ENCODE measurements around the gene QSOX1.
"Not testable (repeated sequence)": the region's sequence is repeated elsewhere in the genome, so short reads cannot be mapped to it uniquely, and the experiment has no call there.

The QSOX1 gene, protein sequence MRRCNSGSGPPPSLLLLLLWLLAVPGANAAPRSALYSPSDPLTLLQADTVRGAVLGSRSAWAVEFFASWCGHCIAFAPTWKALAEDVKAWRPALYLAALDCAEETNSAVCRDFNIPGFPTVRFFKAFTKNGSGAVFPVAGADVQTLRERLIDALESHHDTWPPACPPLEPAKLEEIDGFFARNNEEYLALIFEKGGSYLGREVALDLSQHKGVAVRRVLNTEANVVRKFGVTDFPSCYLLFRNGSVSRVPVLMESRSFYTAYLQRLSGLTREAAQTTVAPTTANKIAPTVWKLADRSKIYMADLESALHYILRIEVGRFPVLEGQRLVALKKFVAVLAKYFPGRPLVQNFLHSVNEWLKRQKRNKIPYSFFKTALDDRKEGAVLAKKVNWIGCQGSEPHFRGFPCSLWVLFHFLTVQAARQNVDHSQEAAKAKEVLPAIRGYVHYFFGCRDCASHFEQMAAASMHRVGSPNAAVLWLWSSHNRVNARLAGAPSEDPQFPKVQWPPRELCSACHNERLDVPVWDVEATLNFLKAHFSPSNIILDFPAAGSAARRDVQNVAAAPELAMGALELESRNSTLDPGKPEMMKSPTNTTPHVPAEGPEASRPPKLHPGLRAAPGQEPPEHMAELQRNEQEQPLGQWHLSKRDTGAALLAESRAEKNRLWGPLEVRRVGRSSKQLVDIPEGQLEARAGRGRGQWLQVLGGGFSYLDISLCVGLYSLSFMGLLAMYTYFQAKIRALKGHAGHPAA
- 30.2 reads per million, percentile 56 among the genes with 10 or more reads in this experiment for total RNA-seq

DNA sequence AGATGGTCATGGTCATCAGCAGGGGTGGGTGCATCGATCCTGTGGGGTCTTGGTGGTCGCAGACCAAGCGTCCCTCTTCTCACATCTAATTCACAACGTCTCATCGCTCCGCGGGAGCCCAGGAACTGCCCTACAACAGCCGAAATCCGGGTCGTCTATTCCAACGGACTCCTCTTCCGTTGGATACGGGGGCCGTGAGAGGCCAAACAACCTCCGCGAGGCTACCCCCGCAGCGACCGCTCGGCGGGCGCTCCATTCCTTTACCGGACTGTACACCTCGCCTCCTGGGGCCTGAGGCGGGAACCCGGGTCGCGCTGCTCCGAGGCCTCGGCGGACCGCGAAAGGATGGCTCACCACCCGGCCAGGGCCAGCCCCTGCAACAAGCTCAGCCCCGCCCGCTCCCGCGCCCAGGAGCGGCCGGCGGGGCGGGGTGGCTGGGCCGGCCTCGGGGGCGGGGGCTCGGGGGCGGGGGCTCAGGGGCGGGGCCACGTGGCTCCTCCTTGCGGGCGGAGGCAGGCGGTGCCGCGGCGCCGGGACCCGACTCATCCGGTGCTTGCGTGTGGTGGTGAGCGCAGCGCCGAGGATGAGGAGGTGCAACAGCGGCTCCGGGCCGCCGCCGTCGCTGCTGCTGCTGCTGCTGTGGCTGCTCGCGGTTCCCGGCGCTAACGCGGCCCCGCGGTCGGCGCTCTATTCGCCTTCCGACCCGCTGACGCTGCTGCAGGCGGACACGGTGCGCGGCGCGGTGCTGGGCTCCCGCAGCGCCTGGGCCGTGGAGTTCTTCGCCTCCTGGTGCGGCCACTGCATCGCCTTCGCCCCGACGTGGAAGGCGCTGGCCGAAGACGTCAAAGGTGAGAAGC lies at the start of gene QSOX1:
Gene QSOX1, plus strand, starts transcription at position 545 of the 857 bp plus-strand sequence. Its CDS starts 39 bp downstream, at position 584.
- DNase-seq = peak; percentile 85

DNA sequence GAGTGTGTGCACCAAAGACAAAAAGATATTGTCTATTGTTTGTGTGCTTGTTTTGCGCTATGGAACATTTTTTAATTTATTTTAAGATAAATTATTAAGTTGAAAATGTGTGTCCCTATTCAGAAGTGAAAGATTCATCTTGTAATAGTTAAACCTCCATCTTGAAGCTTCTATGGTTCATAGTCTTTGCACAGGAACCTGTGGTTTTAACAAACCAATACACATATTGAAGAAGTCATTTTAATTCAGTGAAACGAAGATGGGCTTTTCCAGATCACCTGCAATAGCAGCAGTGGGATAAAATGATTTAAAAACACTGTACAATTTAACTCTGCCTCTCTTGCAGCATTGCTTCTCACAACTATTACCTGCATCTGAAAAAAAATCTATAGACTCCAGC lies 42.6 kb upstream of the QSOX1 start:
- DNase-seq = no peak

DNA sequence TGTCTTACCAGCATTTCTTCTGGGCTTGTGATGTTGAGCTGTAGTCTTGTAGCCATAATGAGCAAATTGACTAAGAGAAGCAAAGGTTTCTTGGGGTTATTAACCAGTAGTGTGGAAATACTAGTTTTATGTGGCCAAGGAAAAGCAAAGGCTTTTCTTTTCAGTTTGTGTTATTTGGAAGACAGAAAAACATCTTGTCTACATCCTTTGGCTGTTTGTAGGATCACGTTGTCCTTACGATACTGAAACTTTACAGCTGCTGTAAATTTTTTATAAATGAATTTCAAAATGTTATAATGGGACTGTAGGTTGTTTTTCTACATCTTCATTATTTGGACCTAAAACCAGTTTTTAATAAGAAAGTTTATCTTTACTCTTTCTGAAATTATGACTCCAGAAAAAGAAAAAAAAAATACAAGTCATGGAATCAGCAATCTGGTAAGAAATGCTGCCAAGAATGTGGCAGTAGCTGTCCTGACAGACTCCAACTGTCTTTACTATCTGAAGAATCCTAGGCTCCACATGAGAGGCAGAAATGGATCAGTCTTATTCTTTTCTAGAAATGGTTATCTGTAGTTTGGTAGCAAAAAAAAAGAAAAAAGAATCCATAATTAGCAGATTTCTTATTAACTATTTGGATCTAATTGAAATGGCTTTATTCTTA lies 41.6 kb upstream of the QSOX1 start:
- DNase-seq = no peak

DNA sequence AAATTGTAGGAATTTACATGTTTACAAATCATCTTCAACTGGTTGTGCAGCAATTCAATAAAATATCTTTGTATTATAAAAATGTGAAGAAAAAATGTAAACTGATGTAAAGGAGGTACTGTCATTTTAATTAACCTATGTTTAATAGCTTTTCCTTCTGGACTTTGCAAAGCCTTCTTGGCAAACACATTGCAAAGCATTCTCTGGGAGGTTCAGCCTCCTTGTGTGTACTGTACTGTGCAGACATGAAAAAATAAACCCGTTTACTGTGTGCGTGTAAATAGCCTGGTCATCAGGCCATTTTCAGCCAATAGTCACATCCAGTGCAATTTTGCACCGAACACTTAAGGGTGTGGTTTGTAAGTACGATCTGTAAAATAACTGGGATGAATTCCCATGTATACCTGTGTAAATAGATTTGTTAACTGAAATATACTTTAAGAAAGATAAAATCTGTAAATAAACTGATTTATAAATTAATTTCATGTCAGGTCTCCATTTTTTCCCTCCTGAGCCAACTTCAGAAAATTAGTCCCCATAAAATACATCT lies 40.2 kb upstream of the QSOX1 start:
- no peak for DNase-seq

DNA sequence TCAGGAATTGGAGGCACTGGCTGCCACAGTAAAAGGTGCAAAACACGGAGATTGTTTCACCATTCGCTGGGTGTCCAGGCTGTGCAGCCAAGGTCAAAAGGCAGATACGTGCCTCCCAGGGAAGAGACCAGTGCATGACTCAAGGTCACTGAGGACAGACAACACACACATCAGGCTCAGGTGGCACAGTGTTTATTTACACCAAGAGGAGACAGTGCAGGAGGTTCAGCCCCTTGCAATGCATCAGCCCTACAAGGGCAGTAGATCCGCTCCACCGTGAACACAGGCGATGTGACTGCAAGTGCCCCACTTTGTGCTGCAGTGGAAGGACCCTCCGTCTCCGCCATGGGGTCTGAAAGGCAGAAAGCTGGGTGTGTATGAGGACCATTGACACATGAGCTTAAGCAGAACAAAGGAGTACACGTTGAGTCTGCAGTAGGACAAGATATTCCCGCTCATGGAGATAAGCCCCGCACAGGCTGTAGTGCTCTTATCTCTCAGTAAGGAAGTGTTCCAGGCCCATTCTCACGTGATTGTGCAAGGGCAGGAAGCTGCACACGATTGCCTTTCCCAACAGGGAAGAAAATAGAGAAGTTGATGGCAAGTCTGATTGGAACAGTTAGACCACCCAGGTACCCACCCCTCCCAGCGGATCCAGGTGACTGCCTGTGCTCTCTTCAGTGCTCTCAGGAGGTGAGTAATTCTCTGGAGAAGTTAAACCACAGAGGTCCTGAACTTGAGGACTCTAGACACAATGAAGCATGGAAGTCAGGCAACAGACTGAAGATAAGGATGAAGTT lies 37.5 kb upstream of the QSOX1 start:
- no peak for DNase-seq

DNA sequence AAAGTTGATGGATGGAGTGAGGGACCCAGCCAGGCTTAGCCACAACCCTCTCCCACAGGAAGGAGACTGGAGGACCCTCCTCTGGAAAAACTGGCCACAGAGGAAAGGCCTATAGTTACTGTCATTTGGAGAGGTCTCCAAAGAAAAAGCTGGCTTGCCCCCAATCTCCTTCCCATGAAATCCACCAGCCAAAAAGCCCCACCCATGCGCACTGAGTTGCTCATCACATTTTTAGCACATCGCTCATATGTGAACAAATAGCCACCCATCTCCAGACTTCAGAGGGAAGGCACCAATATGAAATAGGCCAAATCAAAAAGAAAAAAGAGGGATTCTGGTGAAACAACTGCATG lies 36.9 kb upstream of the QSOX1 start:
- DNase-seq = no peak

DNA sequence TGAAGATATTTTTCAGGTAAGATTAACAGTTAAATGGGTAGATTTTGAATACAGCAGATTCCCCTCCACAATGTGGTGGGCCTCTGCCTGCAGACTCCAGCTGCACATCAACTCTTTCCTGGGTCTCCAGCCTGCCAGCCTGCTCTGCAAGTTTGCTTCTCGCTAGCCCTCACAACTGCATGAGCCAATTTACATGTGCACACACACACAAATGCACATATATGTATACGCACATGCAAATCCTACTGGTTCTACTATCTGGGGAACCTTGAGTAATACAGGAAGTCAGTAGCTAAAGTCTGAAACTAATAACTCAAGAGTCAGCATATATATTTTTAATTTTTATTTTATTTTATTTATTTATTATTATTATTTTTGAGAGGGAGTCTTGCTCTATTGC lies 34.8 kb upstream of the QSOX1 start:
- no peak for DNase-seq

DNA sequence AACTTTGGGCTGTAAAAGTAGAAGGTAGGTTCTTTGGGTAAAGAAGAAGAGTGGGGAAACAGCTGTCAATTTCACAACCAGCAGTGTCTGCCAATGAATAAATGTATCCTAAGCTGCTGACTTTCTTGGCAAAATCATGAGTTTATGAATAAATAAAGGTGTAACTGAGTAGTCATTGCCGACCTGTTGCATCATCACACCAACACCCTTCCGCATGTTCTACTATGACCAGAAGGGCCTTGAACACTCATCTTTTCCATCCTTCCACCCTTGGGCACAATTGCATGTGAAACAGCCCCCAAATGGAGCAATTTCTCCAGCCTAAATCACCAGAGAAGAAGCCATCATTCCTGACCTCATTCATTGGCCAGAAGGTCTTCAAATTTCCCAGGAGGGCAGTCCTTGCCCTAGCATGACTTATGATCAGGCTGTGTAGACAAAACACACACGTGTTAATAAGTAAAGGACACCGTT lies 31.2 kb upstream of the QSOX1 start:
- no peak for DNase-seq

DNA sequence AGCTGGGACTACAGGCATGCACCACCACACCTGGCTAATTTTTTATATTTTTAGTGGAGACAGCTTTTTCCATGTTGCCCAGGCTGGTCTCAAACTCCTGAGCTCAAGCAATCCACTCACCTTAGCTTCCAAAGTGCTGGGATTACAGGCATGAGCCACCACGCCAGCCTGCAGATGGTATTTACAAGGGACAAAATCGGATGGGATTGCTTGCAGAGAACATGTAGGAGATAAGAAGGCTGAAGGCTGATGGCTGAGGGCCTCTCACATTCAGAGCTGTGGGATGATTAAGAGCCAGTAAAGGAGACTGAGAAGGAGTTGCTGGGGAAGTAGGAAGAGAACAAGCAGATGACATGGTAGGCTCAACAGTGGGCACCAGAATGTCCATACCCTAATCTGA lies 24.0 kb upstream of the QSOX1 start:
- DNase-seq = no peak

DNA sequence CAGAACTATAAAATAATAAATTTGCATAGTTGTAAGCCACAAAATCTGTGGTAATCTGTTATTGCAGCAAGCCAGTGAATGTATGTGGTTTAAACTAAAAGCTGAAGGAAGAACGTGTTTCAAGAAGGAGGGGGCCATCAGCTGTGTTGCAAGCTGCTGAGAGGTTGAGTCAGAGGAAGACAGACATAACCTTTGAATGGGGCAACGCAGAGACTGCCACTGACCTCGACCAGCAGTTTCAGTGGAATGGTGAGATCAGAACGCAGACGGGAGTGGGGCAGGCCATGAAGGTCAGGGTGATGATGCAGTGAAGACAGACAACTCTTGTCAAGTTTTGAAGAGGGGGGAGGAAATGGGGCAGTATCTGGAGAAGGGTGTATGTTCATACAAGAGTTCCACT lies 23.2 kb upstream of the QSOX1 start:
- DNase-seq = no peak

DNA sequence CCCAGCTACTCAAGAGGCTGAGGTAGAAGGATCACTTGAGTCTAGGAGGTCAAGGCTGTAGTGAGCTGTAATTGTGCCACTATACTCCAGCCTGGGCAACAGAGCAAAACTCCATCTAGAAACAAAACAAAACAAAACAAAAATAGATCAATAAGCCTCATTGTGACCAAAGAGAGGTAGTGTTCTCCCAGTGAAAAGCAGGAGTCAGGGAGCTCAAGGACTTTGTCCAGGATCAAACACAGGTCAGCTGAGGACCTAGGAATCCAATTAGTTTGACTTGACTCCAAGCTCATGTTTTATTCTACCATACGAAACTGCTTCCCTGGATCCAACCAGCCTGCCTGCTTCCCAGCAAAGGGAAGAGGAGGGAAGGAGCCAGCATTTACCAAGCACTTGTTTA lies 21.5 kb upstream of the QSOX1 start:
- no peak for DNase-seq

DNA sequence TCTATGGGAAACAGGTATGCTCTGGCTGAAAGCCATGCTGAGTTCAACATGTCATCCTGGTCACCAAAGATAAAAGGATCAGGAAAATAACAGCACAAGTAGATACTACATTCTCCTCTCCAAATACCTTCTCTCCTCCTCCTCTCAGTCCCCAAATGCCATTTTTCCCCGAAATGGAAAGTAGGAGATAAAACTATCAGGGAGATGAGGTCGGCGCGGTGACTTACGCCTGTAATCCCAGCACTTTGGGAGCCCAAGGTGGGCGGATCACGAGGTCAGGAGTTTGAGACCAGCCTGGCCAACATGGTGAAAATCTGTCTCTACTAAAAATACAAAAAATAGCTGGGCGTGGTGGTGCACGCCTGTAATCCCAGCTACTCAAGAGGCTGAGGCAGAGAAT lies 21.0 kb upstream of the QSOX1 start:
- not testable (repeated sequence) for DNase-seq

DNA sequence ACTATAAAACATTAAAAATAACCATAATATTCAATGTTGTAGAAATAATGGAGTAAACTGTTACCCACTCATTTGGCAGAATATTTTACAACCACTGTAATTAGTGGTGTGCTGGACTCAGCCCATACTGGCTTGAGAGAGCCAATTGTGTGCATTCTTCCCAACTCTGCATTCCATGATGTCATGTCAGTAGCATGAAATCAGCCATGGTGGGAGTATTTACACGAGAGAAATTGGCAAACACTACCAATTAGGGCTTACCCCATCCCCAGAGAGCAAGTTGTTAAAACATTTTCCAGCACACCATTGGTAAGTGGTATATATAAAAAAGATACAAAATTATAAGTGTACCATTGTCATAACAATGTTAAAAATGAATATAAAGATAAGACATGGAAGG lies 19.1 kb upstream of the QSOX1 start:
- DNase-seq = no peak

DNA sequence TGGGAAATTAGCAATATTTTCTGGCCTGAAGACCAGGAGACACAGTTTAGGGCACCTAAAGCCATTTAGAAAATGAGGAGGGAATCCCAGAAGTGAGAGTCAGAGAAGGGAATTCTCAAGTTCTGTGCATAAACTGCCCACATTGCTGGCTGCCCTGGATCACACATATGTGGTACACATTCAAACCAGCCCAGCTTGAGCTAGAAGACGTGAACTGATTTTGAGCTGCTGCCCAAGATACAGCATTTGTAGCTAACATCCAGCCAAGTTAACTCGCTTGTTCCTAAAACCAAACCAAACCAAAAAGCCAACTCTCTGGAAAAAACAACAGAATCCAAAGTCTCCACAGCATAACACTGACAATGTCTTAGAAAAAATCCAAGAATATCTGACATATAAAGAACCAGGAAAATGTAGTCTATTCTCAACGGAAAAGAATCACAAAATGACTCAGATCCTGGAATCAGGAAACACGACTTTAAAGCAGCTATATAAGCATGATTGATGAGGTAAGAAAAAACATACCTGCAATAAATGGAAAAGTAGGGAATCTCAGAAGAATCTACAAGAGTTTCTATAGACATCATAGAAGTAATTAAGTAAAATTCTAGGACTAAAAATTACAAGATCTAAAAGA lies 18.2 kb upstream of the QSOX1 start:
- DNase-seq = no peak

DNA sequence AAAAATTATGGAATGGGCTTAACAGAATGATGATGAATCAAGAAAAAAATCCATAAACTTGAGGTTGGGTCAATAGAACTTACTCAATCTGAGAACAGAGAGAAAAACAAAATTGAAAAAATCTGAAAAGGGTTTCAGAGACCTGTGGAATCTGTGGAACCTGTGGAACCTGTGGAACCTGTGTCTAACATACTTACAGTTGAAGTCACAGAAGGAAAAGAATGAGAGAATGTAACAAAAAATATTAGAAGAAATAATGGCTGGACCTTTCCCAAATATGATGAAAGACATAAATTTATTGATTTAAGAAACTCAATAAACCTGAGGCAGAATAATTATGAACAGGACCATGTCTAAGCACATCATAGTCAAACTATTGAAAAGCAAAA lies 17.7 kb upstream of the QSOX1 start:
- no peak for DNase-seq

DNA sequence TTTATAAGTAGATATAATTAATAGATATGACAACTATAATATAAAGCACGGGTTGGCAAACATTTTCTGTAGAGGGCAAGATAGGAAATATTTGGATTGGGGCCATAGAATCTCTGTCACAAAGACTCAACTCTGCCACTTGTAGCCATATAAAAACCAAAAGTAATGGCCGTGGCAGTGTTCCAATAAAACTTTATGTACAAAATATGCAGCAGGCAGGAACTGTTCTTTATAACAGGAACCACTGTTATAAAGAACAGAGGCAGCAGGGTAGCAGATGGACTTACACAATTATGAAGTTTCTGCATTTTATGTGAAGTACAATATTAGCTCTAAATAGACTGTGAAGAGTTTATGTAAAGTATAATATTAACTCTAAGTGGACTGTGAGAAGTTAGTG lies 16.9 kb upstream of the QSOX1 start:
- DNase-seq = no peak

DNA sequence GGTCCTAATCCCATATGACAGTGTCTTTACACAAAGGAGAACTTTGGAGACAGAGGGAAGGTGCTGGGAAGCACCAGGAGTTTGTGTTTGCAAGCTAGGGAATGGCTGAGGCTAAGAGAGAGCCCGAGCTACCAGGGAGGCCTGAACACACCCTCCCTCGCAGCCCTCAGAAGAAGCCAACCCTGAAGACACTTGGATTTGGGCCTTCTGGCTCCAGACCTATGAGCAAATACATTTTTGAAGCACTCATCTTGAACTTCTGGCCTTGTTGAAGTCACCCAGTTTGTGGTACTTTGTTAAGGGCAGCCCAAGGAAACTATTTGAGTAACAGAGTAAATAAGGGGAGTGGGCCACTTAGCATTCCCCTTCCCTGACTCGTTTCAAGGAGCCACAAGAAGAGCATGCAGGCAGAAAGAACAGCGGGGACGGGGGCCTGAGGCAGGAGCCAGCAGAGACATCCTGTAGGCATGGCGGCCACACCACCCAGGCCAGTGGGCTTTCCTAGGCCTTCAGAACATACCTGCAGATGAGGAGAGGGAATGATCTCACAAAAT lies 13.2 kb upstream of the QSOX1 start:
- DNase-seq = no peak

DNA sequence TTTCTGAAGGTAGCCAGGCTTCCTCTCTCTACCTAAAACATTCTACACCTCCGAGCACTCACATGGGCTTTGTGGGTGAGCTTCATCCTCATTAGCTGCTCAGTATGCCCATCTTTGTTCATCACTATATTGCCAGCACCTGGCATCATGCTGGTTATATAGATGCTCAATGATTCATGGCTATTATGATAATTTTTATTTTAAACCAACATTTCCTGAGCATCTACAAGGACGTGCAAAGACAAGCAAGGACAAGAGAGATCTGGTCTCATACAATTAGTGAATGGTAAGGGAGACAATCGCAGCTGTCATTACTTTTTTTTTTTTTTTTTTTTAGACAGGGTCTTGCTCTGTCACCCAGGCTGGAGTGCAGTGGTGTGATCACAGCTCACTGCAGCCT lies 11.3 kb upstream of the QSOX1 start:
- no peak for DNase-seq

DNA sequence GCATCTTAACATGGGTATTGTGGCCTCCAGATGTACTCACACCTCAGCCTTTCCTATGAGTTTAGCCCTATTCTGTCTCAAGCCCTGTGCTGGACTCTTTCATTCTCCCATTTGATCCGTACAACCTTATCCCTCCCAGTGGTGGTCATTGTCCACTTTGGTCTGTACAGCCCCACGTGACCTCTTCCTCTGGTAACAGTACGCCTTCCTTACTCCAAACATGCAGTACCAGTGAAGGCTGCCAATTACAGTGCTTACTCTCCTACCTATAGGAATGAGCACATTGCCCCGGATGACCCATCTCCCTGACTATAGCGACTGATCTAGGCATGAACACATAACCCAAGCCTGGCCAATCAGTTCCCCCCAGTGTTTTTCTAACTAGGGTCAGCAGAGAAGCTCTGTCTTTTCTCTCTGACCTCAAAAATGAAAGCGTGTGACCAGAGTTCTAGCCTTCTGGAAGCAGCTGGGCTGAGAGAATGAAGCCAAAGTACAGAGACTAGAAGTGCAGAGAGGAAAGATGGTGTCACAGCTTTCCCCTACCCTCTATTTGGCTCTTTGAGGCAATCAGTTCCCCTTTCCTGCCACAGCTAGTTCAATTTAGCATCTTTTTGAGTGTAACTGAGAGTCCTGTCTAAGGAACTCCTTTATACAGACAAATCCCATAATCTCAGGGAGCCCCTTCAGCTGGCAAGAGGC lies 9.9 kb upstream of the QSOX1 start:
- DNase-seq = no peak

DNA sequence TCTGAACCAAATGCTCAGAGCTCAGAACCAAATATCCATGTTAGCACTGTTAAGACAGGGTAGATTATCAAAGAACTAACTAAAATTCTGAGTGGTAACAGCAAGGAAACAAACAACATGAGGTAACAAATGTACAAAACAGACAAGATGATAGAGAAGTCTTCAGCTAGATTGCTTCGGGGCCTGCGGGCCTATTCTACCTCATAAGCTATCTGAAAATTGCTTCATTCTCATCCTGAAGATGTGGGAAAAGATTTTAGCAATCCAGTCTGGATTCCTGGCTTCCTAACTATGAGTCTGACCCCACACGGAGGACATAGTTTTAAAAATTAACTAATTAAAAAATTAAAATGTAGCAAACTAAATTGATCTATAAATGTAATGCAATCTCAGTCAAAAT lies 9.2 kb upstream of the QSOX1 start:
- DNase-seq = no peak
